CD14-positive monocyte (primary cell): ENCODE data around the gene SMARCA2. TPM values are rescaled to one million over a fixed set of nuclear protein-coding genes. Genes with fewer than 3 reads are reported as not detected.

ENCODE experiments used
- DNase-seq, 3 donors: peaks; one replicate each; pipeline ENCODE4 v3.0.0-alpha.2; 2011 to 2022
- H2AFZ ChIP-seq: 2 replicates; pipeline ENCODE4 v1.6.0; 2012; ENCODE audit warnings: mild to moderate bottlenecking, low read depth, low read length, inconsistent platforms; ENCODE audit not compliant: insufficient read depth, poor library complexity, severe bottlenecking
- H3K27ac ChIP-seq, 2 donors: 1 replicate in 1 of 2; 2 replicates in 1 of 2; pipeline ENCODE4 v1.5.1; 2012 to 2013; ENCODE audit warnings: low read length in 2 of 2, control low read depth in 1 of 2, inconsistent platforms in 1 of 2, low read depth in 1 of 2, mild to moderate bottlenecking in 1 of 2
- H3K27me3 ChIP-seq, 2 donors: one replicate each; pipeline versions ENCODE4 v1.6.0 to v1.6.1; 2011 to 2013; ENCODE audit warnings: low read length in 2 of 2; ENCODE audit not compliant: control insufficient read depth in 2 of 2, insufficient read depth in 2 of 2
- H3K36me3 ChIP-seq, 2 donors: replicated peaks in 1 of 2; 1 replicate in 1 of 2; 2 replicates in 1 of 2; pipeline versions ENCODE4 v1.5.1 to v1.6.1; 2012 to 2013; ENCODE audit warnings: low read length in 2 of 2, control low read depth in 1 of 2, inconsistent platforms in 1 of 2, mild to moderate bottlenecking in 1 of 2; ENCODE audit not compliant: insufficient read depth in 2 of 2, control insufficient read depth in 1 of 2
- H3K4me1 ChIP-seq, 2 donors: 1 replicate in 1 of 2; 2 replicates in 1 of 2; pipeline versions ENCODE4 v1.5.1 to v1.6.1; 2012 to 2013; ENCODE audit warnings: low read length in 2 of 2, control low read depth in 1 of 2, inconsistent platforms in 1 of 2, mild to moderate bottlenecking in 1 of 2, moderate library complexity in 1 of 2; ENCODE audit not compliant: insufficient read depth in 2 of 2, control insufficient read depth in 1 of 2
- H3K4me2 ChIP-seq: replicated peaks from 2 replicates; pipeline ENCODE3; 2012; ENCODE audit warnings: low read length, moderate library complexity, mild to moderate bottlenecking; ENCODE audit not compliant: poor library complexity, severe bottlenecking; ENCODE audit errors: extremely low read depth
- H3K4me3 ChIP-seq, 3 experiments: fragments of 200-600 bp in 1 of 3; sonication (generic) in 1 of 3; replicated peaks in 1 of 3; 1 replicate in 2 of 3; 2 replicates in 1 of 3; pipeline ENCODE4 v1.5.1; 2011 to 2013; ENCODE audit warnings: low read length in 3 of 3, mild to moderate bottlenecking in 3 of 3, control low read depth in 2 of 3, low read depth in 2 of 3, inconsistent platforms in 1 of 3, moderate library complexity in 1 of 3
- H3K79me2 ChIP-seq: 2 replicates; pipeline ENCODE4 v1.6.0; 2012; ENCODE audit warnings: mild to moderate bottlenecking, control low read depth, inconsistent platforms, low read length, moderate library complexity; ENCODE audit not compliant: insufficient read depth
- H3K9ac ChIP-seq: 2 replicates; pipeline ENCODE4 v1.6.0; 2017; ENCODE audit warnings: low read length, mild to moderate bottlenecking; ENCODE audit not compliant: insufficient read depth, poor library complexity, severe bottlenecking
- H3K9me3 ChIP-seq, 2 donors: replicated peaks in 1 of 2; 1 replicate in 1 of 2; 2 replicates in 1 of 2; pipeline versions ENCODE4 v1.5.1 to v1.6.1; 2012 to 2013; ENCODE audit warnings: low read length in 2 of 2, control low read depth in 1 of 2; ENCODE audit not compliant: control insufficient read depth in 1 of 2, insufficient read depth in 1 of 2
- H4K20me1 ChIP-seq: 2 replicates; pipeline ENCODE4 v1.6.0; 2012; ENCODE audit warnings: mild to moderate bottlenecking, low read length, control low read depth, moderate library complexity; ENCODE audit not compliant: insufficient read depth
- H3K27ac Mint-ChIP-seq, 7 donors: one replicate each; pipeline ENCODE4 v1.8.0; 2020; ENCODE audit warnings: mild to moderate bottlenecking in 7 of 7, mixed read lengths in 7 of 7, moderate library complexity in 6 of 7, inconsistent platforms in 2 of 7
- H3K27me3 Mint-ChIP-seq, 3 donors: one replicate each; pipeline ENCODE4 v1.8.0; 2021 to 2022; ENCODE audit warnings: low read depth in 3 of 3, mild to moderate bottlenecking in 3 of 3, mixed read lengths in 3 of 3, moderate library complexity in 3 of 3, inconsistent platforms in 1 of 3
- H3K36me3 Mint-ChIP-seq, 2 donors: one replicate each; pipeline ENCODE4 v1.8.0; 2020; ENCODE audit warnings: mixed read lengths in 2 of 2, inconsistent platforms in 1 of 2, mild to moderate bottlenecking in 1 of 2
- H3K4me1 Mint-ChIP-seq: one replicate; pipeline ENCODE4 v1.8.0; 2020; ENCODE audit warnings: mild to moderate bottlenecking, mixed read lengths
- H3K4me3 Mint-ChIP-seq, 2 donors: one replicate each; pipeline ENCODE4 v1.8.0; 2020; ENCODE audit warnings: mild to moderate bottlenecking in 2 of 2, mixed read lengths in 2 of 2, moderate library complexity in 1 of 2
- H3K9me3 Mint-ChIP-seq, 7 donors: one replicate each; pipeline ENCODE4 v1.8.0; 2020 to 2022; ENCODE audit warnings: mixed read lengths in 7 of 7, mild to moderate bottlenecking in 6 of 7, moderate library complexity in 6 of 7, inconsistent platforms in 2 of 7
- CTCF ChIP-seq: fragments of 200-600 bp; IDR thresholded peaks from one replicate; pipeline ENCODE4 v1.8.0; 2022; ENCODE audit warnings: antibody characterized with exemption, mild to moderate bottlenecking
- WGBS: methylation state at CpG from one replicate; pipeline ENCODE4 v1.1.5; 2013; ENCODE audit warnings: missing lambda C conversion rate; ENCODE audit not compliant: insufficient coverage; 5-methylcytosine and 5-hydroxymethylcytosine counted together
- intact Hi-C, 2 donors: fragments of 100-400 bp; cut with micrococcal nuclease; formaldehyde crosslinking; loops; one replicate each; pipeline versions ENCODE4 v1.15.0 to v1.15.1; 2023
- polyA plus RNA-seq, 3 donors: library from polyadenylated mRNA; depleted of rRNA in 1 of 3; unstranded in 2 of 3; stranded (reverse) in 1 of 3; fragments of 300-500 nt in 2 of 3; fragments of >200 nt in 1 of 3; fragmentation: Illumina TruSeq in 2 of 3; gene quantifications; 1 replicate in 2 of 3; 2 replicates in 1 of 3; pipeline ENCODE4 v1.2.3, GENCODE V29; 2012 to 2021

SMARCA2 gene
- polyA plus RNA-seq, 3 donors, result 11.0 to 54.7 (median 11.8) TPM

GRCh38 chr9:2028888-2029287, 13.7 kb downstream of the SMARCA2 start:
- H2AFZ ChIP-seq, result no peak overlapping the region
- peaks cover 96% of the 10 kb centered on the region for H4K20me1 ChIP-seq
- Mint-ChIP-seq H3K27ac (no peak overlapping the region), H3K4me3 (no peak overlapping the region), H3K27me3 (peaks cover 0 to under 1% (median 0%) of the 10 kb centered on the region in 3 donors), H3K36me3 (peaks cover 44 to 47% of the 10 kb centered on the region in 2 donors), H3K4me1 (peaks cover 61% of the 10 kb centered on the region), H3K9me3 (no peaks in the 10 kb centered on the region)
- H3K4me3 ChIP-seq, result no peak overlapping the region
- H3K79me2 ChIP-seq, result peaks cover 95% of the 10 kb centered on the region
- peaks cover 25 to 49% of the 10 kb centered on the region in 2 donors for H3K36me3 ChIP-seq
- TF ChIP-seq CTCF, result no peak
- no peak overlapping the region for H3K9ac ChIP-seq
- no peaks in the 10 kb centered on the region for H3K27me3 ChIP-seq
- WGBS, result 93% methylated on average over 4 of the region's 7 CpGs
- no peak for DNase-seq
- H3K4me1 ChIP-seq, result peaks cover 33 to 34% of the 10 kb centered on the region in 2 donors
- no peak overlapping the region for H3K4me2 ChIP-seq
- peak overlapping the region in 1 of 2 donors; percentile 39 for H3K27ac ChIP-seq
- intact Hi-C loops, result no loop called here
- H3K9me3 ChIP-seq, result no peaks in the 10 kb centered on the region

- Histone ChIP-seq H3K36me3 (peaks cover 34 to 57% of the 10 kb centered on the region in 2 donors), H3K4me2 (no peak overlapping the region), H3K4me1 (peaks cover 25% of the 10 kb centered on the region in 2 donors), H3K79me2 (peaks cover 87% of the 10 kb centered on the region), H3K9me3 (no peaks in the 10 kb centered on the region), H4K20me1 (peaks cover 89% of the 10 kb centered on the region), H3K27me3 (no peaks in the 10 kb centered on the region), H3K9ac (no peak overlapping the region), H3K27ac (peak overlapping the region in 1 of 2 donors; percentile 33), H3K4me3 (no peak overlapping the region), H2AFZ (no peak overlapping the region)
- no peak overlapping the region for H3K4me3 Mint-ChIP-seq
- peaks cover 52 to 55% of the 10 kb centered on the region in 2 donors for H3K36me3 Mint-ChIP-seq
- no peak for DNase-seq
- peak overlapping the region in 1 of 7 donors; percentile 69 for H3K27ac Mint-ChIP-seq
- no peaks in the 10 kb centered on the region for H3K9me3 Mint-ChIP-seq
- no peak for TF ChIP-seq CTCF
- intact Hi-C loops, result no loop called here
- no peaks in the 10 kb centered on the region for H3K27me3 Mint-ChIP-seq
- no CpG with 5 or more reads among the region's 2 CpGs for WGBS
- H3K4me1 Mint-ChIP-seq, result peaks cover 53% of the 10 kb centered on the region
Measured at GRCh38 chr9:2029666-2030170, 14.6 kb downstream of the SMARCA2 start.
